GM19438 (cell line): ENCODE data around the gene PRPF38A.

Experiments
- ATAC-seq: cut with Tn5 transposase; IDR thresholded peaks from one replicate; pipeline ENCODE4 v1.9.1; 2021; ENCODE audit warnings: low read depth; ENCODE audit not compliant: unreplicated experiment

The PRPF38A gene

DNA sequence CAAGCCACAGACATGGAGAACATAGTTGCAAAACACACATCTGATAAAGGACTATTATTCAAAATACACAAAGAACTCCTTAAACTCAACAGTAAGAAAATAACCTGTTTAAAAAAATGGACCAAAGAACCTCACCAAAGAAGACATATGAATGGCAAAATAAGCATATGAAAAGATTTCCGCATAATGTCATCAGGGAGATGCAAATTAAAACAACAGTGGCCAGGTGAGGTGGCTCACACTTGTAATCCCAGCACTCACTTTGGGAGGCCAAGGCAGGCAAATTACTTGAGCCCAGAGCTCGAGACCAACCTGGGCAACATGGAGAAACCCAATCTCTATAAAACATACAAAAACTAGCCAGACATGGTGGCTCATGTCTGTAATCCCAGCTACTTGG is 50.4 kb downstream of the PRPF38A start:
- ATAC-seq, result no peak

GRCh38 chr1:52455686-52456085 is 51.3 kb downstream of the PRPF38A start:
- ATAC-seq, result no peak

- no peak for ATAC-seq
Observed at GRCh38 chr1:52460694-52461093, 56.3 kb downstream of the PRPF38A start.

- ATAC-seq, result no peak
Observed at GRCh38 chr1:52461821-52462220, 57.4 kb downstream of the PRPF38A start.

DNA sequence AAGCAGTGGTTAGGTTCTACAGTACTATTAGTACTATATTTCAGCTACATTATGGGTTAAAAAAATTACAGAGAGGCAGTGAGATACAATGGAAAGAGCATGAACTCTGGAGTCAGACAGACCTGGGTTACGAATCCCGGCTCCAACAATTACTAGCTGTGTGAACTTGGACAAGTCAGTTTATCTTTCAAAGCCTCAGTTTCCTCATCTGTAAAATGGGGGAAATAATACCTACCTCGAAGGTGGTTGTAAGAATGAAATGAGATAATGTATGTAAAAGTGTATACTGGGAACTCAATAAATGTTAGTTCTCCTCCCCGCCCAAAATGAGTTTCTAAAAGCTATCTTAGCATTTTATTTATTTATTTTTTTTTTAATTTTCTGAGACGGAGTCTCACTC is 59.5 kb downstream of the PRPF38A start:
- ATAC-seq, result no peak

- no peak for ATAC-seq
Observed at GRCh38 chr1:52469108-52469507, 64.7 kb downstream of the PRPF38A start.
